ENCODE data around the gene PRM2. TPM values are rescaled to one million over a fixed set of nuclear protein-coding genes. Genes with fewer than 3 reads are reported as not detected.
"Not testable (repeated sequence)": the region's sequence is repeated elsewhere in the genome, so short reads cannot be mapped to it uniquely, and the experiment has no call there.

PRM2 gene
- polyA plus RNA-seq, 1 of the 3 experiments (the other 2 are of a cell fraction): not detected

DNA sequence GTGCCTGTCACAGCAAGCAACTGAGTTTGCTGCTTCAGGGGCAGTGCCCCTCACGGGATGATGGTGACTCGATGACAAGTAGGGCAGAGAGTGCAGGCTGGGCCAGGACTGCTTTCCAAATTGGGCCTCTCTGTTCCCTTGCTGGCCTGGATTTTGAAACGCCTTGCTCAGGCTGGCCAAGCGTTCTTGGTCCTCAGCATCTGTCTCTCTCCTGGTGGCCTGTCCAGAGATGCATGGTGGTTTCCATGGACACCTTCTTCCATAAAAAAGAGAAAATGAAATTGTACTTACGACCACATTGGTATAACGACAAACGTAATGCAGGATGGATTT, 24.2 kb upstream of the PRM2 start (continued):
- TF ChIP-seq FOSL2 (IDR thresholded peaks at IDR 0.05; ENCODE audit: borderline replicate concordance, low read depth): no peak
- TF ChIP-seq, protein P1, sequence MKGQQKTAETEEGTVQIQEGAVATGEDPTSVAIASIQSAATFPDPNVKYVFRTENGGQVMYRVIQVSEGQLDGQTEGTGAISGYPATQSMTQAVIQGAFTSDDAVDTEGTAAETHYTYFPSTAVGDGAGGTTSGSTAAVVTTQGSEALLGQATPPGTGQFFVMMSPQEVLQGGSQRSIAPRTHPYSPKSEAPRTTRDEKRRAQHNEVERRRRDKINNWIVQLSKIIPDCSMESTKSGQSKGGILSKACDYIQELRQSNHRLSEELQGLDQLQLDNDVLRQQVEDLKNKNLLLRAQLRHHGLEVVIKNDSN (IDR thresholded peaks at IDR 0.05; ENCODE audit: borderline replicate concordance, low read depth): no peak
- TF ChIP-seq, protein P2, sequence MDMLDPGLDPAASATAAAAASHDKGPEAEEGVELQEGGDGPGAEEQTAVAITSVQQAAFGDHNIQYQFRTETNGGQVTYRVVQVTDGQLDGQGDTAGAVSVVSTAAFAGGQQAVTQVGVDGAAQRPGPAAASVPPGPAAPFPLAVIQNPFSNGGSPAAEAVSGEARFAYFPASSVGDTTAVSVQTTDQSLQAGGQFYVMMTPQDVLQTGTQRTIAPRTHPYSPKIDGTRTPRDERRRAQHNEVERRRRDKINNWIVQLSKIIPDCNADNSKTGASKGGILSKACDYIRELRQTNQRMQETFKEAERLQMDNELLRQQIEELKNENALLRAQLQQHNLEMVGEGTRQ (IDR thresholded peaks at IDR 0.05; ENCODE audit: borderline replicate concordance, low read depth, low read length): no peak
- TF ChIP-seq POLR2AphosphoS5 (IDR thresholded peaks at IDR 0.05; ENCODE audit: low read depth, low read length): no peak
- TF ChIP-seq SIN3A (IDR thresholded peaks at IDR 0.05; ENCODE audit: borderline replicate concordance, low read depth, low read length): no peak

DNA sequence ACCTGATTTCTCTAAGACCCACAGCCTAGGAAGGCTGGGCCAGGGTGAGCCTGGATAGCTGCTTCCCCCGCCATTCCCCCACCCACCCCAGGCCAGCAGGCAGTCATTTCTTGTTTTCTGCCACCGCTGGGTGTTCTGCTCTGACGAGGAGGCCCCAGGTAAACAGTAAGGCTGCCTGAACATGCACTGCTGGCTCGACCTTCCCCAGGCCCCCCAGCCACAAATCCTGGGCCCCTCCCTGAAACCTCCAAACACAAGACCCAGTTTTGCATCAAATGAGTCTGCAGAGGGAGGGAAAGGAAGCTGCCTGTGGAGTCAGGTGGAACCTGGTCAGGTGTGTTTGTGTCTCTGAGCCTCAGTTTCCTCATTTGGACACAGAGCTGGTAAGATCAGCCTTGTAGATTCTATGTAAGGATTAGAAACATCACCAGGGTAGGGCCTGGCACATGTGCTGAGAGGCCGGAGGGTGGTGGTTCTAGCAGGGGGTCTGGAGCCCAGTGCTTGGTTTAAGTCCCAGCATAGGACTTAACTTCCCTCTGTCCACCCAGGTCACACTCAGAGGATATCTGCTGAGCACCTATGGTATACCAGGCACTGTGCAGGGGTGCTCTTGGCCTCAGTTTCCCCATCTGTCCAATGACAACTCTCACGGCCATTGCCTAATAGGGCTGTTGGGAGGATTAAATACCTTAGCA, 23.7 kb upstream of the PRM2 start:
- POLR2A ChIA-PET: no interaction called here
- Histone ChIP-seq H4K20me1 (ENCODE audit: insufficient read depth) (no peaks in the 10 kb centered on the region), H3K79me2 (ENCODE audit: insufficient read depth) (no peaks in the 10 kb centered on the region), H3K36me3 (replicated peaks in 1 of 2; ENCODE audit: control insufficient read depth in 1 of 2, insufficient read depth in 2 of 2, low read length in 1 of 2) (no peaks in the 10 kb centered on the region), H3K9me2 (no peaks in the 10 kb centered on the region), H3K9ac (no peak overlapping the region), H3K27me3 (ENCODE audit: insufficient read depth) (no peaks in the 10 kb centered on the region), H3K4me2 (no peak overlapping the region), H3K27ac (ENCODE audit: low read depth in 2 of 2, low read length in 1 of 2) (no peak overlapping the region), H3F3A (replicated peaks; ENCODE audit: insufficient read depth) (peaks cover 3% of the 10 kb centered on the region), H3K4me1 (ENCODE audit: control insufficient read depth in 1 of 2, insufficient read depth in 2 of 2, low read depth in 1 of 2, low read length in 1 of 2) (peaks cover 0 to 28% of the 10 kb centered on the region in 2 experiments; a peak in 2 of 4 replicates), H2AFZ (ENCODE audit: low read depth) (no peak overlapping the region), H3K9me3 (no peaks in the 10 kb centered on the region), H3K4me3 (ENCODE audit: low read depth in 2 of 2, low read length in 1 of 2) (no peak overlapping the region)
- no peak for DNase-seq
- WGBS (ENCODE audit: low lambda C conversion rate): 100% methylated on average over 4 of the region's 6 CpGs
- TF ChIP-seq RFX5 (IDR thresholded peaks at IDR 0.05; ENCODE audit: low read length): no peak
- TF ChIP-seq, protein P3, sequence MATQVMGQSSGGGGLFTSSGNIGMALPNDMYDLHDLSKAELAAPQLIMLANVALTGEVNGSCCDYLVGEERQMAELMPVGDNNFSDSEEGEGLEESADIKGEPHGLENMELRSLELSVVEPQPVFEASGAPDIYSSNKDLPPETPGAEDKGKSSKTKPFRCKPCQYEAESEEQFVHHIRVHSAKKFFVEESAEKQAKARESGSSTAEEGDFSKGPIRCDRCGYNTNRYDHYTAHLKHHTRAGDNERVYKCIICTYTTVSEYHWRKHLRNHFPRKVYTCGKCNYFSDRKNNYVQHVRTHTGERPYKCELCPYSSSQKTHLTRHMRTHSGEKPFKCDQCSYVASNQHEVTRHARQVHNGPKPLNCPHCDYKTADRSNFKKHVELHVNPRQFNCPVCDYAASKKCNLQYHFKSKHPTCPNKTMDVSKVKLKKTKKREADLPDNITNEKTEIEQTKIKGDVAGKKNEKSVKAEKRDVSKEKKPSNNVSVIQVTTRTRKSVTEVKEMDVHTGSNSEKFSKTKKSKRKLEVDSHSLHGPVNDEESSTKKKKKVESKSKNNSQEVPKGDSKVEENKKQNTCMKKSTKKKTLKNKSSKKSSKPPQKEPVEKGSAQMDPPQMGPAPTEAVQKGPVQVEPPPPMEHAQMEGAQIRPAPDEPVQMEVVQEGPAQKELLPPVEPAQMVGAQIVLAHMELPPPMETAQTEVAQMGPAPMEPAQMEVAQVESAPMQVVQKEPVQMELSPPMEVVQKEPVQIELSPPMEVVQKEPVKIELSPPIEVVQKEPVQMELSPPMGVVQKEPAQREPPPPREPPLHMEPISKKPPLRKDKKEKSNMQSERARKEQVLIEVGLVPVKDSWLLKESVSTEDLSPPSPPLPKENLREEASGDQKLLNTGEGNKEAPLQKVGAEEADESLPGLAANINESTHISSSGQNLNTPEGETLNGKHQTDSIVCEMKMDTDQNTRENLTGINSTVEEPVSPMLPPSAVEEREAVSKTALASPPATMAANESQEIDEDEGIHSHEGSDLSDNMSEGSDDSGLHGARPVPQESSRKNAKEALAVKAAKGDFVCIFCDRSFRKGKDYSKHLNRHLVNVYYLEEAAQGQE (IDR thresholded peaks at IDR 0.05; ENCODE audit: low read depth, low read length): no peak
- TF ChIP-seq, protein P1 (IDR thresholded peaks at IDR 0.05; ENCODE audit: borderline replicate concordance, low read depth): no peak
- TF ChIP-seq NFIC (IDR thresholded peaks at IDR 0.05; ENCODE audit: borderline replicate concordance): no peak
- no peak for TF ChIP-seq TCF12 (IDR thresholded peaks at IDR 0.05)
- no peak for TF ChIP-seq POLR2AphosphoS5 (IDR thresholded peaks at IDR 0.05; ENCODE audit: low read depth, low read length)
- CTCF ChIA-PET: interaction anchor here (1.4 kb wide), 1 partner anchor 335 kb away, joined by 5 read pairs; no protein-coding TSS in a partner anchor

DNA sequence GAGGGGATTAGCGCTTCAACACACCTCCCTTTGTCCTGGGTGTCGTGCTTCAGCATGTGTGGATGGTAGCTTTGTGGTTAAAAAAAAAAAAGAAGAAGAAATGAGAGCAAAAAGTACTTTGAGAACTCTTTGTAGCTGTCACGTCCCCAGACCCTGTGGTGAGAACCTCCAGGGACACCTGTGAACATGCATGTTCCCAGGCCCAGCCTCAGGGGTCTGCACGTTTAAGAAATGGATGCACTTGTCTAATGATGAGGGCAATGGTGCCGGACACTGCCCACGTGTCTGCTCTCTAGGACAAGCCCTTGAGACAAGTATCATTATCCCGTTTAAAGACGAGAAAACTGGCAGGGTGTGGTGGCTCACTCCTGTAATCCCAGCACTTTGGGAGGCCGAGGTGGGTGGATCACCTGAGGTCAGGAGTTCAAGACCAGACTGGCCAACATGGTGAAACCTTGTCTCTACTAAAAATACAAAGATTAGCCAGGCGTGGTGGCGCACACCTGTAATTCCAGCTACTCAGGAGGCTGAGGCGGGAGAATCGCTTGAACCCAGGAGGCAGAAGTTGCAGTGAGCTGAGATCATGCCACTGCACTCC, 22.8 kb upstream of the PRM2 start:
- WGBS (ENCODE audit: low lambda C conversion rate): 91% methylated on average over 13 of the region's 13 CpGs
- H3K4me2 ChIP-seq; H3K36me3 ChIP-seq (replicated peaks in 1 of 2; ENCODE audit: control insufficient read depth in 1 of 2, insufficient read depth in 2 of 2, low read length in 1 of 2); H3K4me3 ChIP-seq (ENCODE audit: low read depth in 2 of 2, low read length in 1 of 2); H3K9me2 ChIP-seq; H3K9me3 ChIP-seq; DNase-seq; H3K79me2 ChIP-seq (ENCODE audit: insufficient read depth); POLR2A ChIA-PET; H4K20me1 ChIP-seq (ENCODE audit: insufficient read depth); H2AFZ ChIP-seq (ENCODE audit: low read depth); H3F3A ChIP-seq (replicated peaks; ENCODE audit: insufficient read depth); H3K27ac ChIP-seq (ENCODE audit: low read depth in 2 of 2, low read length in 1 of 2); H3K27me3 ChIP-seq (ENCODE audit: insufficient read depth); H3K9ac ChIP-seq: not testable (repeated sequence)
- H3K4me1 ChIP-seq (ENCODE audit: control insufficient read depth in 1 of 2, insufficient read depth in 2 of 2, low read depth in 1 of 2, low read length in 1 of 2): peaks cover 0 to 27% of the 10 kb centered on the region in 2 experiments; a peak in 2 of 4 replicates
- CTCF ChIA-PET: interaction anchor here (2.8 kb wide), 1 partner anchor 43 kb away, joined by 23 read pairs; the partner anchor contains the start of gene SOCS1

Measured in SK-N-SH (cell line).